ENCODE measurements around the gene GRK5.

GRK5 gene

DNA sequence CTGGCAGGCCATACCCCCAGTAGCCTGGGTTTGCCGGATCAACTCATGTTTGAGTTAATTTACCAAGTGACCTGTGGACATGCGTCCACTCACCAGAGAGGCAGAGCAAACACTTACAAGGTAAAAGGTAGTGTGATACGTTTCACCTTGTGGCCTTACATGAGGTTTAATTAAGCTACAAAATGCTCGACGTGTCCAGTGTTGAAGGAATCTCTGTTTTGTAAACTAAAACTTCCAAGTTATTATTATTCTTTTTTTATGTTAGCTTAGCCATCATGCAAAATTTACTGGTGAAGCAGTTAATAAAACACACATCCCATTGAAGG, 292.3 kb downstream of the GRK5 start:
- no peak overlapping the region for H3K27ac ChIP-seq
- no peak for DNase-seq
- no peaks in the 10 kb centered on the region for H3K36me3 ChIP-seq
- no peaks in the 10 kb centered on the region for H3K9me3 ChIP-seq
- no peaks in the 10 kb centered on the region for H3K27me3 ChIP-seq
- TF ChIP-seq, protein P1, sequence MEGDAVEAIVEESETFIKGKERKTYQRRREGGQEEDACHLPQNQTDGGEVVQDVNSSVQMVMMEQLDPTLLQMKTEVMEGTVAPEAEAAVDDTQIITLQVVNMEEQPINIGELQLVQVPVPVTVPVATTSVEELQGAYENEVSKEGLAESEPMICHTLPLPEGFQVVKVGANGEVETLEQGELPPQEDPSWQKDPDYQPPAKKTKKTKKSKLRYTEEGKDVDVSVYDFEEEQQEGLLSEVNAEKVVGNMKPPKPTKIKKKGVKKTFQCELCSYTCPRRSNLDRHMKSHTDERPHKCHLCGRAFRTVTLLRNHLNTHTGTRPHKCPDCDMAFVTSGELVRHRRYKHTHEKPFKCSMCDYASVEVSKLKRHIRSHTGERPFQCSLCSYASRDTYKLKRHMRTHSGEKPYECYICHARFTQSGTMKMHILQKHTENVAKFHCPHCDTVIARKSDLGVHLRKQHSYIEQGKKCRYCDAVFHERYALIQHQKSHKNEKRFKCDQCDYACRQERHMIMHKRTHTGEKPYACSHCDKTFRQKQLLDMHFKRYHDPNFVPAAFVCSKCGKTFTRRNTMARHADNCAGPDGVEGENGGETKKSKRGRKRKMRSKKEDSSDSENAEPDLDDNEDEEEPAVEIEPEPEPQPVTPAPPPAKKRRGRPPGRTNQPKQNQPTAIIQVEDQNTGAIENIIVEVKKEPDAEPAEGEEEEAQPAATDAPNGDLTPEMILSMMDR (IDR thresholded peaks at IDR 0.05) = no peak
- intact Hi-C loops (cut with DNase I; ENCODE audit: low total_unique reads) = no loop called here
- no peaks in the 10 kb centered on the region for H3K4me1 ChIP-seq
- H3K4me3 ChIP-seq = no peak overlapping the region

DNA sequence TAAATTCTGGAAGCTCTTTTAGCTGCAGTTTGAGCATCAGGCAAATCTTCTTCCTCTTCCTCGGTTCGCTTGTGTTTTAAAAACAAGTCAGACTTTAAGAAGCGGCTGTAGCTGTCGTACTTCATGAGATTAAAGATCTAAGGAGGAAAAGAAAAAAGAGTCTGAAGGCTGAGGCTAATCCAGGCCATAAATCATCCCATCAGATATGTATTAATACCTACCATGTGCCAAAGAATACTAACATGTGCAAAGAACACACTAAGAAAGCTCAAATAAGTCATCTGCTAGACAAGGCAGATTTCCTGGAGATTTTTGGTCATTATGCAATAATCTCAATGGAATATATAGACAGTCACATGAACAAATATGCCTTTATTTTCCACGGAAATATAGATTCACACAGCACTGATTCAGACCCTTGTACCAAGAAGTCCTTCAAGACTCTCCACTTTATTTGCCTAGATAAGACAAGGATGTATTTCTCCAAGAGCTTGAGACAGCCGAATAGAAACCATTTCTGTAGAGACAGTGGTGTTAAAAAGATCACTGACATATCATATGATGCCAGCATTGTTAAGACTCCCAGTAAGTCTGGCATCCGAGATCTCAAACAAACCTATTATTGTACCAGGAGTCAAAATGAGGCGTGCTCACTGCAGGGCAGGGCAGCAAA, 292.9 kb downstream of the GRK5 start:
- no peaks in the 10 kb centered on the region for H3K9me3 ChIP-seq
- H3K36me3 ChIP-seq = no peaks in the 10 kb centered on the region
- no peaks in the 10 kb centered on the region for H3K4me1 ChIP-seq
- no peak overlapping the region for H3K27ac ChIP-seq
- no peak overlapping the region for H3K4me3 ChIP-seq
- TF ChIP-seq, protein P1 (IDR thresholded peaks at IDR 0.05) = no peak
- no peak for DNase-seq
- intact Hi-C loops (cut with DNase I; ENCODE audit: low total_unique reads) = no loop called here
- no peaks in the 10 kb centered on the region for H3K27me3 ChIP-seq

DNA sequence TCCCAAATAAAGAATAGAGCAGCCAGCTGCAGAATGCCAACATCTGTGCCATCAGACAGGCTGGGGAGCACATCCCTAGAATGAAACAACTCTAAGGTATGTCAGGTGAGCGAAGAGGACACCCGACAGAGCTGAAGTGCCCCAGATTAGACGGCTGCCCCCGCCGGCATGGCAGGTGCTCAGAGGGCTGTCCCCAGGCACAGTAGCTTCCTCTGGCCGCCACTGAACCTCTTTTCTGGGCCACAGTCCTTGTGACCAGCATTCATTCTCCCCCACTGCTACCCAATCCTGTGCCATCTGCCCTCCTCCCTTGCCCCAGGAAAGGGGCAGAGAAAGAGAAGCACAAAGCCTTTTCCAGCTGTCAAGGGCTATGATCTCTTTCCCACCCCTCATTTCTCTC, 293.4 kb downstream of the GRK5 start:
- no peaks in the 10 kb centered on the region for H3K36me3 ChIP-seq
- intact Hi-C loops (cut with DNase I; ENCODE audit: low total_unique reads) = no loop called here
- H3K9me3 ChIP-seq = no peaks in the 10 kb centered on the region
- no peak overlapping the region for H3K4me3 ChIP-seq
- H3K4me1 ChIP-seq = no peaks in the 10 kb centered on the region
- H3K27ac ChIP-seq = no peak overlapping the region
- TF ChIP-seq, protein P1 (IDR thresholded peaks at IDR 0.05) = no peak
- no peaks in the 10 kb centered on the region for H3K27me3 ChIP-seq
- no peak for DNase-seq

DNA sequence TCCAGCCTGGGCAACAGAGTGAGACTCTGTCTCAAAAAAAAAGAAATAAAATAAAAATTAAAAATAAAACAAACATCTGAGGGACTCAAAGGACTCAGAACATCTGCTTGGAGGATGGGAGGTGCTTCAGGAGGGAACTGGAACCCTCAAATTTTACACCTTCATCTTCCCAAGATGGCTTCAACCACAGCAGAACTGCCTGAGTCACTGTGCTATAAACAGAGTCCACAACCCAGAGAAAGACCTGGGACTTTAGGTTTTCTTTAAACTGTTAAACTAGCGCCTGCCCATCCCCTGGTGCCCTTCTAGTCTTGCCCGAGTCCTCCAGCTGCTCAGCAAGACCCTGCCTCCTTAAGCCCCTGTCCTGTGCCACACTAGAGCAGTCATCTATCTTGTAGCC, 294.3 kb downstream of the GRK5 start:
- H3K9me3 ChIP-seq = no peaks in the 10 kb centered on the region
- no peaks in the 10 kb centered on the region for H3K4me1 ChIP-seq
- no peaks in the 10 kb centered on the region for H3K36me3 ChIP-seq
- H3K27ac ChIP-seq = no peak overlapping the region
- no peaks in the 10 kb centered on the region for H3K27me3 ChIP-seq
- DNase-seq = no peak
- H3K4me3 ChIP-seq = no peak overlapping the region
- TF ChIP-seq, protein P1 (IDR thresholded peaks at IDR 0.05) = no peak
- intact Hi-C loops (cut with DNase I; ENCODE audit: low total_unique reads) = no loop called here

DNA sequence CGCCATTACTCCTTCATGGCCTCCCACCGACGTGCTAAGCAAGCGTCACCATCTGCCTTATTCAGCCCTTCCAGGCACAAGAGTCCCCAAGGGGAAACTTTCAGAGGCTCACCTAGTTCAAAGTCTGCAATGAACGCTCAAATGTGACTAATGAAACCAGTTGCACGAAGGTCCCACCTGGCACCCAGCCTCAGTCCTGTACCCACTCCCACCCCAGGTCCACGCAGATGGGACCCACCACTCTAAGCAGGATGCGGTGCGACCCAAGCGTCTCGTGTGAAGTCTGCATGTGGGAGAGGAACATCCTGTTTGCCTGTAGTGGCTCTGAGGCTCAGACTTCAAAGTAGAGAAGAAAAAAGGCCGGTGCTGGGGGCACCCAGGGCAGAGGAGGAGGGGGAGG, 294.8 kb downstream of the GRK5 start:
- no peak for DNase-seq
- Histone ChIP-seq H3K27ac (no peak overlapping the region), H3K36me3 (no peaks in the 10 kb centered on the region)

More for the DNA sequence above, 294.8 kb downstream of the GRK5 start:
- Histone ChIP-seq H3K4me1 (no peaks in the 10 kb centered on the region), H3K9me3 (no peaks in the 10 kb centered on the region), H3K27me3 (no peaks in the 10 kb centered on the region), H3K4me3 (no peak overlapping the region)
- intact Hi-C loops (cut with DNase I; ENCODE audit: low total_unique reads) = no loop called here
- TF ChIP-seq, protein P1 (IDR thresholded peaks at IDR 0.05) = no peak

All from tibial artery (tissue), 4 donors.